Kidney tubule cell (primary cell): ENCODE measurements around the gene E2F2.
"Not testable (repeated sequence)": the region's sequence is repeated elsewhere in the genome, so short reads cannot be mapped to it uniquely, and the experiment has no call there.

Experiments
- DNase-seq: peaks from one replicate; pipeline ENCODE4 v3.0.0-alpha.2; 2018; ENCODE audit warnings: low spot score

Gene E2F2

GRCh38 chr1:23524163-23524562, 6.9 kb downstream of the E2F2 start:
- no peak for DNase-seq

- DNase-seq, result no peak
Observed at GRCh38 chr1:23522244-23522982, 8.6 kb downstream of the E2F2 start.

GRCh38 chr1:23521588-23521987, 9.4 kb downstream of the E2F2 start:
- no peak for DNase-seq

- no peak for DNase-seq
Observed at GRCh38 chr1:23517581-23517980, 13.5 kb downstream of the E2F2 start.

- DNase-seq, result no peak
Observed at GRCh38 chr1:23515905-23516304, 15.1 kb downstream of the E2F2 start.

- DNase-seq, result no peak
Observed at GRCh38 chr1:23514111-23514679, 16.8 kb downstream of the E2F2 start.

GRCh38 chr1:23509896-23510295, 21.1 kb downstream of the E2F2 start:
- DNase-seq, result no peak

- DNase-seq, result no peak
Observed at GRCh38 chr1:23506376-23507107, 24.5 kb downstream of the E2F2 start.

GRCh38 chr1:23505851-23506250, 25.2 kb downstream of the E2F2 start:
- DNase-seq, result no peak

- not testable (repeated sequence) for DNase-seq
Observed at GRCh38 chr1:23504156-23504555, 26.9 kb downstream of the E2F2 start.

GRCh38 chr1:23502951-23503350, 28.1 kb downstream of the E2F2 start:
- DNase-seq, result no peak

GRCh38 chr1:23500466-23500865, 30.6 kb downstream of the E2F2 start:
- no peak for DNase-seq

GRCh38 chr1:23497777-23498439, 33.1 kb downstream of the E2F2 start:
- no peak for DNase-seq

GRCh38 chr1:23496490-23497181, 34.4 kb downstream of the E2F2 start:
- DNase-seq, result no peak

GRCh38 chr1:23494836-23495235, 36.2 kb downstream of the E2F2 start:
- DNase-seq, result not testable (repeated sequence)

GRCh38 chr1:23492776-23493175, 38.3 kb downstream of the E2F2 start:
- not testable (repeated sequence) for DNase-seq

- no peak for DNase-seq
Observed at GRCh38 chr1:23492132-23492720, 38.8 kb downstream of the E2F2 start.

GRCh38 chr1:23489842-23490241, 41.2 kb downstream of the E2F2 start:
- DNase-seq, result no peak

GRCh38 chr1:23485002-23485332, 46.1 kb downstream of the E2F2 start:
- no peak for DNase-seq

GRCh38 chr1:23484253-23485001, 46.6 kb downstream of the E2F2 start:
- peak; percentile 84 for DNase-seq
